Measurements from ENCODE around the gene ZBTB47. TPM values are rescaled to one million over a fixed set of nuclear protein-coding genes. Genes with fewer than 3 reads are reported as not detected.

The ZBTB47 gene
- 2.4 TPM for polyA plus RNA-seq (2013, experiment 1 of 2)
- polyA plus RNA-seq (2013, experiment 2 of 2) = 2.9 TPM

GRCh38 chr3:42653560-42654330, at the start of gene ZBTB47:
TSS of gene ZBTB47 (plus strand) at chr3:42653697. CDS start at chr3:42658356, 4,659 bp downstream.
- 0 out of 2 replicates have a peak within 1 kb of the TSS, but pooled peaks have one; percentile 53 for H3K27ac ChIP-seq (ENCODE audit: low read depth, low read length)
- peak within 1 kb of the TSS; percentile 69 for H3K4me3 ChIP-seq (ENCODE audit: low read length)
- H3K4me1 ChIP-seq (ENCODE audit: insufficient read depth, low read length) = peaks cover 37% of the 10 kb centered on the region
- H3K36me3 ChIP-seq (ENCODE audit: insufficient read depth, low read length) = peaks cover 8% of the 10 kb centered on the region
- no peaks in the 10 kb centered on the region for H3K9me3 ChIP-seq (ENCODE audit: insufficient read depth, low read depth, low read length)
- peak within 1 kb of the TSS; percentile 85 for H3K9ac ChIP-seq (ENCODE audit: low read depth, low read length)
- no peaks in the 10 kb centered on the region for H3K27me3 ChIP-seq (ENCODE audit: insufficient read depth, low read length)
- WGBS = 14% methylated on average over 31 of the region's 31 CpGs

- Histone ChIP-seq H3K9ac (ENCODE audit: low read depth, low read length) (no peak overlapping the region), H3K27ac (ENCODE audit: low read depth, low read length) (no peak overlapping the region), H3K27me3 (ENCODE audit: insufficient read depth, low read length) (no peaks in the 10 kb centered on the region), H3K9me3 (ENCODE audit: insufficient read depth, low read depth, low read length) (no peaks in the 10 kb centered on the region; the same call in 1 of the 2 replicates), H3K36me3 (ENCODE audit: insufficient read depth, low read length) (peaks cover 57% of the 10 kb centered on the region), H3K4me3 (ENCODE audit: low read length) (no peak overlapping the region), H3K4me1 (ENCODE audit: insufficient read depth, low read length) (peaks cover 16% of the 10 kb centered on the region)
- WGBS = 86% methylated on average over 4 of the region's 5 CpGs
Observed at GRCh38 chr3:42605546-42606173, 47.8 kb upstream of the ZBTB47 start.

- peaks cover 9% of the 10 kb centered on the region; the same call in 1 of the 2 replicates for H3K4me1 ChIP-seq (ENCODE audit: insufficient read depth, low read length)
- H3K4me3 ChIP-seq (ENCODE audit: low read length) = no peak overlapping the region
- no peaks in the 10 kb centered on the region for H3K27me3 ChIP-seq (ENCODE audit: insufficient read depth, low read length)
- peaks cover 48% of the 10 kb centered on the region for H3K36me3 ChIP-seq (ENCODE audit: insufficient read depth, low read length)
- no peak overlapping the region for H3K9ac ChIP-seq (ENCODE audit: low read depth, low read length)
- no peak overlapping the region for H3K27ac ChIP-seq (ENCODE audit: low read depth, low read length)
- WGBS = 95% methylated on average over 4 of the region's 5 CpGs
- no peaks in the 10 kb centered on the region for H3K9me3 ChIP-seq (ENCODE audit: insufficient read depth, low read depth, low read length)
Observed at GRCh38 chr3:42608581-42608980, 44.9 kb upstream of the ZBTB47 start.

- Histone ChIP-seq H3K4me3 (ENCODE audit: low read length) (no peak overlapping the region), H3K9ac (ENCODE audit: low read depth, low read length) (no peak overlapping the region), H3K9me3 (ENCODE audit: insufficient read depth, low read depth, low read length) (no peaks in the 10 kb centered on the region), H3K27me3 (ENCODE audit: insufficient read depth, low read length) (no peaks in the 10 kb centered on the region), H3K4me1 (ENCODE audit: insufficient read depth, low read length) (peaks cover 3% of the 10 kb centered on the region; the same call in 1 of the 2 replicates), H3K36me3 (ENCODE audit: insufficient read depth, low read length) (peaks cover 40% of the 10 kb centered on the region), H3K27ac (ENCODE audit: low read depth, low read length) (no peak overlapping the region)
- WGBS = 100% methylated on average over 1 of the region's 1 CpG
Observed at GRCh38 chr3:42610976-42611375, 42.5 kb upstream of the ZBTB47 start.

GRCh38 chr3:42612217-42612616, 41.3 kb upstream of the ZBTB47 start:
- no peaks in the 10 kb centered on the region for H3K4me1 ChIP-seq (ENCODE audit: insufficient read depth, low read length)
- H3K9ac ChIP-seq (ENCODE audit: low read depth, low read length) = no peak overlapping the region
- no peaks in the 10 kb centered on the region for H3K9me3 ChIP-seq (ENCODE audit: insufficient read depth, low read depth, low read length)
- WGBS = no CpG with 5 or more reads among the region's 1 CpG
- H3K27ac ChIP-seq (ENCODE audit: low read depth, low read length) = no peak overlapping the region
- H3K27me3 ChIP-seq (ENCODE audit: insufficient read depth, low read length) = no peaks in the 10 kb centered on the region
- no peak overlapping the region for H3K4me3 ChIP-seq (ENCODE audit: low read length)
- peaks cover 32% of the 10 kb centered on the region for H3K36me3 ChIP-seq (ENCODE audit: insufficient read depth, low read length)

- Histone ChIP-seq H3K4me3 (ENCODE audit: low read length) (no peak overlapping the region), H3K4me1 (ENCODE audit: insufficient read depth, low read length) (no peaks in the 10 kb centered on the region), H3K9me3 (ENCODE audit: insufficient read depth, low read depth, low read length) (no peaks in the 10 kb centered on the region), H3K9ac (ENCODE audit: low read depth, low read length) (no peak overlapping the region), H3K27ac (ENCODE audit: low read depth, low read length) (no peak overlapping the region; the same call in 1 of the 2 replicates), H3K27me3 (ENCODE audit: insufficient read depth, low read length) (no peaks in the 10 kb centered on the region), H3K36me3 (ENCODE audit: insufficient read depth, low read length) (peaks cover 37% of the 10 kb centered on the region)
- 96% methylated on average over 3 of the region's 3 CpGs for WGBS
Observed at GRCh38 chr3:42612928-42613327, 40.6 kb upstream of the ZBTB47 start.

- Histone ChIP-seq H3K27me3 (ENCODE audit: insufficient read depth, low read length) (no peaks in the 10 kb centered on the region), H3K4me3 (ENCODE audit: low read length) (no peak overlapping the region), H3K4me1 (ENCODE audit: insufficient read depth, low read length) (no peaks in the 10 kb centered on the region), H3K36me3 (ENCODE audit: insufficient read depth, low read length) (peaks cover 34% of the 10 kb centered on the region), H3K9ac (ENCODE audit: low read depth, low read length) (no peak overlapping the region), H3K27ac (ENCODE audit: low read depth, low read length) (no peak overlapping the region), H3K9me3 (ENCODE audit: insufficient read depth, low read depth, low read length) (no peaks in the 10 kb centered on the region)
- WGBS = no CpG with 5 or more reads among the region's 2 CpGs
Observed at GRCh38 chr3:42613462-42613861, 40.0 kb upstream of the ZBTB47 start.

GRCh38 chr3:42631620-42632019, 21.9 kb upstream of the ZBTB47 start:
- no peak overlapping the region for H3K4me3 ChIP-seq (ENCODE audit: low read length)
- WGBS = 68% methylated on average over 2 of the region's 2 CpGs
- H3K36me3 ChIP-seq (ENCODE audit: insufficient read depth, low read length) = peaks cover 94% of the 10 kb centered on the region
- no peaks in the 10 kb centered on the region for H3K9me3 ChIP-seq (ENCODE audit: insufficient read depth, low read depth, low read length)
- no peak overlapping the region for H3K9ac ChIP-seq (ENCODE audit: low read depth, low read length)
- no peaks in the 10 kb centered on the region for H3K27me3 ChIP-seq (ENCODE audit: insufficient read depth, low read length)
- peak overlapping the region; percentile 81; the same call in 1 of the 2 replicates for H3K27ac ChIP-seq (ENCODE audit: low read depth, low read length)
- H3K4me1 ChIP-seq (ENCODE audit: insufficient read depth, low read length) = peaks cover 30% of the 10 kb centered on the region

DNA sequence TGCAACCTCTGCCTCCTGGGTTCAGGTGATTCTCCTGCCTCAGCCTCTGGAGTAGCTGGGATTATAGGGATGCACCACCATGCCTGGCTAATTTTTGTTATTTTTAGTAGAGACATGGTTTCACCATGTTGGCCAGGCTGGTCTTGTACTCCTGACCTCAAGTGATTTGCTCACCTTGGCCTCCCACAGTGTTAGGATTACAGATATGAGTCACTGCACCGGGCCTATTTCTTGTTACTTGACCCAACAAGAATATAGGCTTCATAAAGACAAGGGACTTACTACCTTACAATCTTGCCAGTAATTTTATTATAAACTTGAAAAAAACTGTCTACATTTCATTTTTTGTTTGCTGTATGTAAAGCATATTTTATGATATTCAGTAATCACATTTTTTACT, 21.4 kb upstream of the ZBTB47 start:
- peaks cover 30% of the 10 kb centered on the region for H3K4me1 ChIP-seq (ENCODE audit: insufficient read depth, low read length)
- no peak overlapping the region for H3K4me3 ChIP-seq (ENCODE audit: low read length)
- 75% methylated on average over 1 of the region's 1 CpG for WGBS
- H3K9me3 ChIP-seq (ENCODE audit: insufficient read depth, low read depth, low read length) = no peaks in the 10 kb centered on the region
- H3K27ac ChIP-seq (ENCODE audit: low read depth, low read length) = peak overlapping the region; percentile 45; the same call in 1 of the 2 replicates
- H3K27me3 ChIP-seq (ENCODE audit: insufficient read depth, low read length) = no peaks in the 10 kb centered on the region
- peaks cover 94% of the 10 kb centered on the region for H3K36me3 ChIP-seq (ENCODE audit: insufficient read depth, low read length)
- H3K9ac ChIP-seq (ENCODE audit: low read depth, low read length) = no peak overlapping the region

GRCh38 chr3:42633544-42633943, 20.0 kb upstream of the ZBTB47 start:
- H3K9ac ChIP-seq (ENCODE audit: low read depth, low read length) = no peak overlapping the region
- peaks cover 30% of the 10 kb centered on the region for H3K4me1 ChIP-seq (ENCODE audit: insufficient read depth, low read length)
- H3K27ac ChIP-seq (ENCODE audit: low read depth, low read length) = no peak overlapping the region
- peaks cover 94% of the 10 kb centered on the region for H3K36me3 ChIP-seq (ENCODE audit: insufficient read depth, low read length)
- no peaks in the 10 kb centered on the region for H3K9me3 ChIP-seq (ENCODE audit: insufficient read depth, low read depth, low read length)
- H3K4me3 ChIP-seq (ENCODE audit: low read length) = no peak overlapping the region
- H3K27me3 ChIP-seq (ENCODE audit: insufficient read depth, low read length) = no peaks in the 10 kb centered on the region
- 98% methylated on average over 6 of the region's 6 CpGs for WGBS

DNA sequence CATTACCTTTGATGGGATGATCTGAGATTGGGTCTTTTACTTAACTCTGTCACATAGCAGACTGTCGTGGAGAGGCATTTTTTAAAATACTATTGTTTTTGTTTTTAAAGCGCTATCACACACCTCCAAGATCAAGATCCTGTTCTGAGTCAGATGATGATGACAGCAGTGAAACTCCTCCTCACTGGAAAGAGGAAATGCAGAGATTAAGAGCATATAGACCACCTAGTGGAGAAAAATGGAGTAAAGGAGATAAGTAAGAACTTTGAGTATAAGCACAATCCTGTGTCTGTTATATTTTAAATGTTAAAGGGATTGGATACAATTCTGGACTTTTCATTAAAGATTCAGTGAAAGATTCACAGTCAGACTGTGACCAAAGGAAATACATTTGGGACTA, 18.4 kb upstream of the ZBTB47 start:
- Histone ChIP-seq H3K4me1 (ENCODE audit: insufficient read depth, low read length) (peaks cover 17% of the 10 kb centered on the region), H3K9ac (ENCODE audit: low read depth, low read length) (no peak overlapping the region), H3K27me3 (ENCODE audit: insufficient read depth, low read length) (no peaks in the 10 kb centered on the region), H3K9me3 (ENCODE audit: insufficient read depth, low read depth, low read length) (no peaks in the 10 kb centered on the region), H3K36me3 (ENCODE audit: insufficient read depth, low read length) (peaks cover 96% of the 10 kb centered on the region), H3K27ac (ENCODE audit: low read depth, low read length) (no peak overlapping the region), H3K4me3 (ENCODE audit: low read length) (no peak overlapping the region)
- 100% methylated on average over 1 of the region's 2 CpGs for WGBS

All from HUES64 (cell line).